ENCODE results near the gene ARID1B. TPM values are rescaled to one million over a fixed set of nuclear protein-coding genes. Genes with fewer than 3 reads are reported as not detected.

Gene ARID1B
- total RNA-seq, 2 donors from 2014 or later, result 65.1 to 99.4 TPM

GRCh38 chr6:157068691-157069324 lies 291.6 kb downstream of the ARID1B start:
- WGBS, result 60% methylated on average over 7 of the region's 7 CpGs
- DNase-seq (ENCODE audit: low spot score), result no peak
- Histone ChIP-seq H3K27me3 (replicated peaks; ENCODE audit: insufficient read depth) (no peaks in the 10 kb centered on the region), H3K4me3 (no peak overlapping the region), H3K36me3 (no peaks in the 10 kb centered on the region), H3K27ac (no peak overlapping the region), H3K4me1 (replicated peaks) (no peaks in the 10 kb centered on the region), H3K9me3 (no peaks in the 10 kb centered on the region)
- intact Hi-C loops (cut with DNase I), result no loop called here
- TF ChIP-seq CTCF (IDR thresholded peaks at IDR 0.05), result no peak
- TF ChIP-seq POLR2A (IDR thresholded peaks at IDR 0.05), result no peak
- TF ChIP-seq POLR2AphosphoS5 (IDR thresholded peaks at IDR 0.05), result no peak

DNA sequence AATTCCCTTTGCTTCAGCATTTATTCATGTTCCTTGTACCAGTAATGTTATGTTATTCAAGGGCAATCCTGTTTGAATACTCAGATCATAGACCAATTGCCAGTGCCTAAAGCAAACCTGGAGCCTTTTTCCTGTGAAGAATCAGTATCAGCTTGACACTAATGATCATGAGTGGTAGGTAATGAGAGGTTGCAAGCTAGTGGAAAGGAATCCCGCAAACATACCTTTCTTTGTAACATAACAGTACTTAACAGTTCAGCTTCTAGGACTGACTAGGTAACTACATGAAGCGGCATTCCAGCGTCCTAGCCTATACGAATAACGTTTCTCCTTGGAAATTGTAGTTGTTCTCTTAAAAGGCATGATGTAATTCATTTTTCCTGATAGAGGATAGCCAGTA lies 292.4 kb downstream of the ARID1B start:
- over 99% methylated on average over 5 of the region's 5 CpGs for WGBS
- Histone ChIP-seq H3K4me3 (no peak overlapping the region), H3K27me3 (replicated peaks; ENCODE audit: insufficient read depth) (no peaks in the 10 kb centered on the region), H3K36me3 (no peaks in the 10 kb centered on the region), H3K27ac (no peak overlapping the region), H3K4me1 (replicated peaks) (no peaks in the 10 kb centered on the region), H3K9me3 (no peaks in the 10 kb centered on the region)
- intact Hi-C loops (cut with DNase I), result no loop called here
- no peak for DNase-seq (ENCODE audit: low spot score)
- TF ChIP-seq POLR2A (IDR thresholded peaks at IDR 0.05), result no peak
- TF ChIP-seq CTCF (IDR thresholded peaks at IDR 0.05), result no peak
- no peak for TF ChIP-seq POLR2AphosphoS5 (IDR thresholded peaks at IDR 0.05)

DNA sequence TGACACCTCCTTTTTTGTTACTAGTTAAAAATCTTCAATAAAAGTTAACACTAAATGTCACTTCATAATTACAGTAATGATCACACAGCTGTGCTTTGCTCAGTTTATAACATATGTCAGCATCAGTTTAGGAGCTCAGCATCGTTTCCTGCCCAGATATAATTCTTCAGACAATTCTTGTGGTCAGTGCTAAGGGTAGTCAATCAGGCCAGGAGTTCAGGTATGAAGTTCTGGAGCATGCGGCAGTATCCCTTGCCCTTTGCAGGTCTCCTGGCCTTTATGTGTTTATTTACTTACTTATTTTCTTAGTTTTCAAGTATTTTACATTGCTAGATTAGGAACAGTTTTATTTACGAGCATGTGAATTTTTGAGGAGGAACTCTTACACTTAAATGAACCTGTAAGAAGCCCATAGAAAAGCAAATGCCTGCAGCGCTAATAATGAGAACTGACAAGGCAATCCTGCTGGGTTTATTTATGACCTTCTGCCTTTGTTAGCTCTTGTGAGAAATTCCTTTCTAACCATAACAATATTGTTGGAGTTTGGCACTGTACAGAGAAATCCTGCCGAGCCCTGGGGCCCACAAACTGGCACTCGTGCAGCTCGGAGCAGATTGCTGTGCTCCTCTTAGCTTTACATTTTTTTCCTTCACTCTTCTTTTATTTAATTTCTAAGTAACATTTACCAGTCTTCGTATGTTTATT lies 293.4 kb downstream of the ARID1B start:
- intact Hi-C loops (cut with DNase I), result no loop called here
- Histone ChIP-seq H3K9me3 (no peaks in the 10 kb centered on the region), H3K4me3 (no peak overlapping the region), H3K27ac (no peak overlapping the region), H3K36me3 (no peaks in the 10 kb centered on the region), H3K27me3 (replicated peaks; ENCODE audit: insufficient read depth) (no peaks in the 10 kb centered on the region), H3K4me1 (replicated peaks) (no peaks in the 10 kb centered on the region)
- 19% methylated on average over 8 of the region's 8 CpGs for WGBS
- TF ChIP-seq POLR2AphosphoS5 (IDR thresholded peaks at IDR 0.05), result no peak
- no peak for TF ChIP-seq CTCF (IDR thresholded peaks at IDR 0.05)
- no peak for TF ChIP-seq POLR2A (IDR thresholded peaks at IDR 0.05)
- no peak for DNase-seq (ENCODE audit: low spot score)

DNA sequence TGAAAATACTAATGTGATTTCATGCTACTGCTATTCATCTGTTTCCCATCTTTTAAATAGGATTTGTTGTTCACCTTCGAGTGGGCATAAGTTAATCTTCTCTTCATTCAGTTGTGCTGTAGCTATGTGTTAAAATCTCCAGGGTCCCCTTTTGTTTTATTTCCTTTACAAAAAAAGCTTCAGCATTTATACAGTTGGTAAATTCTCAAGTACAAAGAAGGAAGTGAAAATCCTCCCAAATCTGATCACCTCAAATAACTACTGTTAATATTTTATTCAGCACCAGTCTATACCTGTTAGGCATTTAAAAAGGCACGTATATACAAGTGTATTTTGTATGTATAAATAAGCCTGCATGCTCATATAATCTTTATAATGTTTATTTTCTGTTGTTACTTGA lies 294.9 kb downstream of the ARID1B start:
- intact Hi-C loops (cut with DNase I), result no loop called here
- no peak for DNase-seq (ENCODE audit: low spot score)
- H3K4me1 ChIP-seq (replicated peaks), result no peaks in the 10 kb centered on the region
- H3K27ac ChIP-seq, result no peak overlapping the region
- no peak for TF ChIP-seq POLR2A (IDR thresholded peaks at IDR 0.05)
- no peak overlapping the region for H3K4me3 ChIP-seq
- H3K27me3 ChIP-seq (replicated peaks; ENCODE audit: insufficient read depth), result no peaks in the 10 kb centered on the region
- H3K9me3 ChIP-seq, result no peaks in the 10 kb centered on the region
- H3K36me3 ChIP-seq, result no peaks in the 10 kb centered on the region
- 62% methylated on average over 2 of the region's 2 CpGs for WGBS

DNA sequence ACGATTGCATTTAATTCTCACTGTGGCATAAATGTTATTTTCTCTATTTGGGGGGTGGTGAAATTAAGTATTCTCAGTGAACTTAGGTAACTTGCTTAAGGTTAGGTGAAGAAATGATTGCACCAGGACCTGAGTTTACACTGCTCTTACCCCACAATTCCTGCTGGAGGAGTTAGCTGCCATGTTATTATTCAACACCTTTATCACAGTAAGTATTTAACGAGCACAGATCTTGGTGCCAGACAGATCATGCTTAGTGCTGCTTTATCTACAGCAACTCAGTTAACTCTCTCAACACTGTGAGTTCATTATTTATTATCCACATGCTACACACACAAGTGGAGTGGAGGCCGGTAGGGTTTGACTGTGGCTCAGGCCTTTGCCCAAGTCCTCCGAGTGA lies 296.4 kb downstream of the ARID1B start:
- DNase-seq (ENCODE audit: low spot score), result no peak
- H3K4me1 ChIP-seq (replicated peaks), result no peaks in the 10 kb centered on the region
- no peaks in the 10 kb centered on the region for H3K36me3 ChIP-seq
- H3K27me3 ChIP-seq (replicated peaks; ENCODE audit: insufficient read depth), result no peaks in the 10 kb centered on the region
- no peaks in the 10 kb centered on the region for H3K9me3 ChIP-seq
- no peak overlapping the region for H3K27ac ChIP-seq
- 59% methylated on average over 4 of the region's 4 CpGs for WGBS
- TF ChIP-seq CTCF (IDR thresholded peaks at IDR 0.05) (no peak), POLR2AphosphoS5 (IDR thresholded peaks at IDR 0.05) (no peak), POLR2A (IDR thresholded peaks at IDR 0.05) (no peak)
- intact Hi-C loops (cut with DNase I), result no loop called here
- no peak overlapping the region for H3K4me3 ChIP-seq

Measured in prostate gland (tissue), 2 donors.